ENCODE data around the gene LEMD2. TPM values are rescaled to one million over a fixed set of nuclear protein-coding genes. Genes with fewer than 3 reads are reported as not detected.

Gene LEMD2
- total RNA-seq, 1 experiment from 2014 or later: 91.8 TPM

DNA sequence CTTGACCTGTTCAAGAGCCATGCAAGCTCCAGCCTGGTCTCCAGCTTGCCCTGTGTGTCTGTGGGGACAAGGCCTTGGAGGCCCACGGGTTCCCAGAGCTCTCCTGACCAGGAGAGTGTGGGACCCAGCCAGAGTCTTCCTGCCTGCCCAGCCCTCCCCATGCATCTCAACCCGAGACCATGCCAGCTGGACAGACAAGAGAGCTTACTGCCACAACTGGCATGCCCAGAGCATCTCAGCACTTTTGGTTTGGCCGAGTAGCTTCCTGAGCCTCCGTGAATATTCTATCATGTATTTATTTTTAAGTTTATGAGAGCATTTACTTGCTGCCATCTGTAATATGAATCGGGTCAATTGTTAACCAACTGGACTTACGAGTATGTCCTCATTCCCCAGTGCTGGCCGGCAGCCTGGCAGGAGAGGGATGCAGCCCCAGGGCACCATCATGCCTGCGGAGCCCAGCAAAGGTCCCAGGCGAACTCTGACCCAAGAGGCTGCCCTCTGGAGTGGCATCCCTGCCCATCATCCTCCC lies 57.1 kb downstream of the LEMD2 start:
- WGBS (ENCODE audit: extremely low coverage, insufficient read length, low lambda C conversion rate): no CpG with 5 or more reads among the region's 9 CpGs
- no peak overlapping the region for H2AK5ac ChIP-seq (ENCODE audit: insufficient read length, low read length)
- TF ChIP-seq, protein P1, sequence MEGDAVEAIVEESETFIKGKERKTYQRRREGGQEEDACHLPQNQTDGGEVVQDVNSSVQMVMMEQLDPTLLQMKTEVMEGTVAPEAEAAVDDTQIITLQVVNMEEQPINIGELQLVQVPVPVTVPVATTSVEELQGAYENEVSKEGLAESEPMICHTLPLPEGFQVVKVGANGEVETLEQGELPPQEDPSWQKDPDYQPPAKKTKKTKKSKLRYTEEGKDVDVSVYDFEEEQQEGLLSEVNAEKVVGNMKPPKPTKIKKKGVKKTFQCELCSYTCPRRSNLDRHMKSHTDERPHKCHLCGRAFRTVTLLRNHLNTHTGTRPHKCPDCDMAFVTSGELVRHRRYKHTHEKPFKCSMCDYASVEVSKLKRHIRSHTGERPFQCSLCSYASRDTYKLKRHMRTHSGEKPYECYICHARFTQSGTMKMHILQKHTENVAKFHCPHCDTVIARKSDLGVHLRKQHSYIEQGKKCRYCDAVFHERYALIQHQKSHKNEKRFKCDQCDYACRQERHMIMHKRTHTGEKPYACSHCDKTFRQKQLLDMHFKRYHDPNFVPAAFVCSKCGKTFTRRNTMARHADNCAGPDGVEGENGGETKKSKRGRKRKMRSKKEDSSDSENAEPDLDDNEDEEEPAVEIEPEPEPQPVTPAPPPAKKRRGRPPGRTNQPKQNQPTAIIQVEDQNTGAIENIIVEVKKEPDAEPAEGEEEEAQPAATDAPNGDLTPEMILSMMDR (conservative IDR thresholded peaks at IDR 0.05): no peak
- H3K4me1 Mint-ChIP-seq: peaks cover 22 to 25% of the 10 kb centered on the region in 2 experiments
- DNase-seq: no peak
- no peaks in the 10 kb centered on the region for H4K20me1 ChIP-seq (ENCODE audit: control insufficient read depth, insufficient read depth, insufficient read length)
- H3K4me1 ChIP-seq (ENCODE audit: insufficient read depth, low read length): no peaks in the 10 kb centered on the region
- H2BK15ac ChIP-seq (ENCODE audit: low read depth, low read length): no peak overlapping the region
- no peaks in the 10 kb centered on the region for H3K79me1 ChIP-seq (ENCODE audit: insufficient read depth, low read depth, low read length, poor library complexity, severe bottlenecking)
- no peak overlapping the region for H2BK5ac ChIP-seq (ENCODE audit: insufficient read length, low read length)
- no peak overlapping the region for H2BK120ac ChIP-seq (ENCODE audit: low read depth, low read length, poor library complexity, severe bottlenecking)
- H3K23ac ChIP-seq (ENCODE audit: insufficient read length, low read depth, low read length): no peak overlapping the region
- H2BK12ac ChIP-seq (ENCODE audit: insufficient read length, low read depth, low read length): no peak overlapping the region
- no peak overlapping the region for H3T11ph ChIP-seq (ENCODE audit: low read length)
- no peak overlapping the region for H3K27ac Mint-ChIP-seq
- H3K4me3 Mint-ChIP-seq: no peak overlapping the region
- no peak overlapping the region for H3K4ac ChIP-seq (ENCODE audit: low read depth, low read length)
- no peaks in the 10 kb centered on the region for H3K23me2 ChIP-seq (ENCODE audit: insufficient read length, low read depth, low read length, poor library complexity, severe bottlenecking)
- H3K27ac ChIP-seq (ENCODE audit: insufficient read length, low read depth, low read length): no peak overlapping the region
- no peak overlapping the region for H3K18ac ChIP-seq (ENCODE audit: insufficient read length, low read depth, low read length)
- H3K27me3 ChIP-seq (ENCODE audit: insufficient read depth, low read length): no peaks in the 10 kb centered on the region
- H4K8ac ChIP-seq (replicated peaks; ENCODE audit: insufficient read length, low read depth, low read length): no peak overlapping the region
- no peak overlapping the region for H3K14ac ChIP-seq (ENCODE audit: insufficient read depth, low read length)
- H3K79me2 ChIP-seq (ENCODE audit: insufficient read depth, low read length): no peaks in the 10 kb centered on the region
- no peaks in the 10 kb centered on the region for H3K9me3 Mint-ChIP-seq
- H3K4me2 ChIP-seq (ENCODE audit: insufficient read depth, insufficient read length, low read length): no peak overlapping the region
- H3K9me3 ChIP-seq (ENCODE audit: control insufficient read depth, low read depth, low read length): no peaks in the 10 kb centered on the region
- H3K36me3 Mint-ChIP-seq (ENCODE audit: insufficient read depth in 1 of 3, low read depth in 3 of 3): no peaks in the 10 kb centered on the region
- H3K27me3 Mint-ChIP-seq (ENCODE audit: low read depth): peaks cover 14% of the 10 kb centered on the region
- H4K5ac ChIP-seq (ENCODE audit: insufficient read length, low read depth, low read length): no peak overlapping the region
- no peak overlapping the region for H2AFZ ChIP-seq (ENCODE audit: low read length)
- H3K9ac ChIP-seq (ENCODE audit: extremely low read depth, insufficient read length, low read length): no peak overlapping the region
- H2BK20ac ChIP-seq (ENCODE audit: low read depth, low read length, poor library complexity, severe bottlenecking): no peak overlapping the region
- H4K91ac ChIP-seq (ENCODE audit: insufficient read length, low read depth, low read length): no peak overlapping the region
- no peak overlapping the region for H3K56ac ChIP-seq (ENCODE audit: insufficient read length, low read depth, low read length)
